Neural crest cell (in vitro differentiated cells): Measurements from ENCODE around the gene MEGF11. TPM values are rescaled to one million over a fixed set of nuclear protein-coding genes. Genes with fewer than 3 reads are reported as not detected.
A peak's percentile ranks its signal among the peaks of the same experiment; 100 is the strongest.
"Not testable (repeated sequence)": the region's sequence is repeated elsewhere in the genome, so short reads cannot be mapped to it uniquely, and the experiment has no call there.

ENCODE experiments used
- DNase-seq: peaks from one replicate; pipeline ENCODE4 v3.0.0; 2021; ENCODE audit warnings: low read depth, mixed read lengths, low spot score
- H3K27ac Mint-ChIP-seq: one replicate; pipeline ENCODE4 v1.8.0; 2021; ENCODE audit warnings: mild to moderate bottlenecking, mixed read lengths; ENCODE audit not compliant: unreplicated experiment
- H3K27me3 Mint-ChIP-seq: 2 replicates; pipeline ENCODE4 v1.8.0; 2021; ENCODE audit warnings: low read depth, mild to moderate bottlenecking, mixed read lengths
- H3K36me3 Mint-ChIP-seq: 2 replicates; pipeline ENCODE4 v1.8.0; 2021; ENCODE audit warnings: low read depth, mild to moderate bottlenecking, mixed read lengths
- H3K4me1 Mint-ChIP-seq: 2 replicates; pipeline ENCODE4 v1.8.0; 2021; ENCODE audit warnings: mixed read lengths
- H3K4me3 Mint-ChIP-seq: one replicate; pipeline ENCODE4 v1.8.0; 2021; ENCODE audit warnings: mild to moderate bottlenecking, mixed read lengths
- H3K9me3 Mint-ChIP-seq: 2 replicates; pipeline ENCODE4 v1.8.0; 2021; ENCODE audit warnings: mixed read lengths
- CTCF ChIP-seq: fragments of 200-600 bp; sonication (generic); conservative IDR thresholded peaks from 2 replicates; pipeline ENCODE4 v1.5.0; 2021; ENCODE audit warnings: antibody characterized with exemption, mild to moderate bottlenecking
- total RNA-seq: library from RNA; stranded (reverse); gene quantifications from 2 replicates; pipeline ENCODE4 v1.2.1, GENCODE V29; 2021

Gene MEGF11
- total RNA-seq, 1 donor from 2014 or later: 0.49 TPM

- no peak overlapping the region for H3K4me3 Mint-ChIP-seq
- TF ChIP-seq CTCF: no peak
- no peaks in the 10 kb centered on the region for H3K36me3 Mint-ChIP-seq
- H3K27me3 Mint-ChIP-seq: peaks cover 35% of the 10 kb centered on the region
- H3K4me1 Mint-ChIP-seq: no peaks in the 10 kb centered on the region
- no peaks in the 10 kb centered on the region for H3K9me3 Mint-ChIP-seq
- no peak overlapping the region for H3K27ac Mint-ChIP-seq
- DNase-seq: peak; percentile 57
Observed at GRCh38 chr15:66004618-66005262, 248.8 kb downstream of the MEGF11 start.

GRCh38 chr15:66003129-66003528, 250.4 kb downstream of the MEGF11 start:
- H3K4me3 Mint-ChIP-seq, H3K36me3 Mint-ChIP-seq, H3K9me3 Mint-ChIP-seq: not testable (repeated sequence)

GRCh38 chr15:66001717-66002426, 251.7 kb downstream of the MEGF11 start:
- H3K27ac Mint-ChIP-seq: no peak overlapping the region
- TF ChIP-seq CTCF: no peak
- H3K4me1 Mint-ChIP-seq: peaks cover 4% of the 10 kb centered on the region
- H3K4me3 Mint-ChIP-seq: no peak overlapping the region
- no peaks in the 10 kb centered on the region for H3K9me3 Mint-ChIP-seq
- no peaks in the 10 kb centered on the region for H3K36me3 Mint-ChIP-seq
- H3K27me3 Mint-ChIP-seq: peaks cover 33% of the 10 kb centered on the region
- no peak for DNase-seq

More at GRCh38 chr15:66003129-66003528, 250.4 kb downstream of the MEGF11 start:
- not testable (repeated sequence) for H3K27ac Mint-ChIP-seq, DNase-seq, H3K4me1 Mint-ChIP-seq
- H3K27me3 Mint-ChIP-seq: peaks cover 35% of the 10 kb centered on the region

GRCh38 chr15:66001042-66001441, 252.5 kb downstream of the MEGF11 start:
- H3K4me3 Mint-ChIP-seq: no peak overlapping the region
- no peak for TF ChIP-seq CTCF
- no peaks in the 10 kb centered on the region for H3K36me3 Mint-ChIP-seq
- H3K27ac Mint-ChIP-seq: no peak overlapping the region
- H3K27me3 Mint-ChIP-seq: peaks cover 32% of the 10 kb centered on the region
- DNase-seq: no peak
- no peaks in the 10 kb centered on the region for H3K9me3 Mint-ChIP-seq
- H3K4me1 Mint-ChIP-seq: peaks cover 4% of the 10 kb centered on the region

- Mint-ChIP-seq H3K27ac (no peak overlapping the region), H3K36me3 (no peaks in the 10 kb centered on the region), H3K9me3 (no peaks in the 10 kb centered on the region), H3K27me3 (peaks cover 26% of the 10 kb centered on the region), H3K4me3 (no peak overlapping the region), H3K4me1 (peaks cover 4% of the 10 kb centered on the region)
- DNase-seq: no peak
- TF ChIP-seq CTCF: no peak
Observed at GRCh38 chr15:65998486-65998885, 255.1 kb downstream of the MEGF11 start.

- no peak overlapping the region for H3K27ac Mint-ChIP-seq
Observed at GRCh38 chr15:65996901-65997300, 256.6 kb downstream of the MEGF11 start.

More at GRCh38 chr15:65996901-65997300, 256.6 kb downstream of the MEGF11 start:
- Mint-ChIP-seq H3K27me3 (peaks cover 27% of the 10 kb centered on the region), H3K36me3 (no peaks in the 10 kb centered on the region), H3K4me3 (no peak overlapping the region), H3K9me3 (no peaks in the 10 kb centered on the region), H3K4me1 (peaks cover 4% of the 10 kb centered on the region)
- TF ChIP-seq CTCF: no peak
- DNase-seq: no peak
